ENCODE measurements around the gene TMEM176B. TPM values are rescaled to one million over a fixed set of nuclear protein-coding genes. Genes with fewer than 3 reads are reported as not detected.
A peak's percentile ranks its signal among the peaks of the same experiment; 100 is the strongest.

TMEM176B gene
- total RNA-seq, 4 donors from 2014 or later, result 2.5 to 14.5 (median 4.9) TPM

DNA sequence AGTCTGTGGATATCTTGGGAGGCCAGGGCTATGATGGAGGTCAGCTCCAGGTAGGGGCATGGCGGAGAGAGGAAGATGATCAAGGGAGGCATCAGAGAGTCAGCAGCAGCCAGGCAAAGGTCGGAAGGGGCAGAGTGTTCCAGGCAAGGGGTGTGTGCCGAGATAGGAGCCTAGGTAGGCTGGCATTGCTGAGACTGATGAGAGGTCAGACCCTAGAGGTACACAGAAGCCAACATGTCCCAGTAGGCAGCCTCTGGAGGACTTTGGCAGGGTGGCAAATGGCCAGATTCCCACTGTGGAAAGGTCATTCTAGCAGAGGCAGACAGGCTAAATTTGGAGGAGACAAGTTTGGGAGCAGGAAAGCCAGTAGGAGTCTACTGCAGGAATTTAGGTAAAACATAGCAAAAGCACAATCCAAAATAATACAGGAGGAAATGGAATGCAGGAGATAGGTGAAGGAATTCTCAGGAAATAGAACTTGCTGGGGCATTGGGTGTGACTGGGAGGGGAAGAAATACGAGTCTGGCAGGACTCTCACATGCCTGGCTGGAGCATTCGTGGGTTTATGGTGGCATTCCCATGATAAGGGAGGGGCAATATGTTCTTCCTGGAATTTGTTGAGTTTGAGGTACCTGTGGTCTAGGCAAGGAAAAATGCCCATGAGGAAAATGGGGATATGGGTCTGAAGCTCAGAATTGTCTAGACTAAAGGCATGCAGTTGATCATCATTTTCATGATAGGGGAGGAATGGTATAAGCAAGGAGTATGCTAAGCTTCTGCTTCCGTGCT is 26.1 kb upstream of the TMEM176B start:
- no peaks in the 10 kb centered on the region for H3K27me3 ChIP-seq
- no peak overlapping the region for H3K4me3 ChIP-seq
- no peaks in the 10 kb centered on the region for H3K36me3 ChIP-seq
- TF ChIP-seq POLR2AphosphoS5 (IDR thresholded peaks at IDR 0.05) (no peak), CTCF (IDR thresholded peaks at IDR 0.05) (no peak), POLR2A (IDR thresholded peaks at IDR 0.05) (no peak), EP300 (IDR thresholded peaks at IDR 0.05) (no peak)
- peak in 1 of 2 donors; percentile 40 for DNase-seq (ENCODE audit: low spot score in 2 of 2)
- 68% methylated on average over 6 of the region's 6 CpGs for WGBS
- no peak overlapping the region for H3K27ac ChIP-seq
- H3K4me1 ChIP-seq, result peaks cover 3% of the 10 kb centered on the region
- H3K9me3 ChIP-seq, result no peaks in the 10 kb centered on the region

- Histone ChIP-seq H3K9me3 (no peaks in the 10 kb centered on the region), H3K27me3 (no peaks in the 10 kb centered on the region), H3K27ac (no peak overlapping the region), H3K4me3 (no peak overlapping the region), H3K36me3 (no peaks in the 10 kb centered on the region), H3K4me1 (peaks cover 3% of the 10 kb centered on the region)
- WGBS, result 90% methylated on average over 17 of the region's 20 CpGs
- DNase-seq (ENCODE audit: low spot score in 2 of 2), result no peak
- TF ChIP-seq POLR2AphosphoS5 (IDR thresholded peaks at IDR 0.05) (no peak), EP300 (IDR thresholded peaks at IDR 0.05) (no peak), CTCF (IDR thresholded peaks at IDR 0.05) (no peak), POLR2A (IDR thresholded peaks at IDR 0.05) (no peak)
Observed at GRCh38 chr7:150824379-150825177, 24.4 kb upstream of the TMEM176B start.

- Histone ChIP-seq H3K27me3 (no peaks in the 10 kb centered on the region), H3K27ac (no peak overlapping the region), H3K4me1 (peaks cover 3% of the 10 kb centered on the region), H3K36me3 (no peaks in the 10 kb centered on the region), H3K9me3 (no peaks in the 10 kb centered on the region), H3K4me3 (no peak overlapping the region)
- 88% methylated on average over 10 of the region's 10 CpGs for WGBS
- TF ChIP-seq EP300 (IDR thresholded peaks at IDR 0.05) (no peak), POLR2A (IDR thresholded peaks at IDR 0.05) (no peak), POLR2AphosphoS5 (IDR thresholded peaks at IDR 0.05) (no peak), CTCF (IDR thresholded peaks at IDR 0.05) (no peak)
- DNase-seq (ENCODE audit: low spot score in 2 of 2), result no peak
Observed at GRCh38 chr7:150823484-150824126, 23.4 kb upstream of the TMEM176B start.

DNA sequence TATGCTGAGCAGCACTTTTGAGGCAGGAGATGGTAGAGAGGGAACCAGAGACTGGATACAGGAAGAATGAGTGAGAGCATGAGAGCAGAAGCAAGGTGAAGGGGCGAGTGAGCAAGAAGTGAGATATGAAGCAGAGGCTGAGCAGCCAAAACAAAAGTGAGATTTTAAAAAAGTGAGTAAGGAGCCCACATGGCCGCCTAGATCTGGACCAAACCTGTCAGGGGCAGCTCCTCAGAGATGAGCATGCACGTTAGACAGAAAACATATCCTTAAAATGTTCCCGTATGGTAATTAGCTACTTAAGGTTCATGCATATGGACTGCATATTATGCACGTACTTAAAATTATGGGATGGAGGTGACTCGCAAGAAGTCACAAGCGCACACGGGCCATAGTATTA is 22.9 kb upstream of the TMEM176B start:
- H3K4me3 ChIP-seq, result no peak overlapping the region
- TF ChIP-seq EP300 (IDR thresholded peaks at IDR 0.05) (no peak), CTCF (IDR thresholded peaks at IDR 0.05) (no peak), POLR2AphosphoS5 (IDR thresholded peaks at IDR 0.05) (no peak), POLR2A (IDR thresholded peaks at IDR 0.05) (no peak)
- no peaks in the 10 kb centered on the region for H3K27me3 ChIP-seq
- H3K27ac ChIP-seq, result no peak overlapping the region
- H3K4me1 ChIP-seq, result peaks cover 3% of the 10 kb centered on the region
- DNase-seq (ENCODE audit: low spot score in 2 of 2), result no peak
- H3K36me3 ChIP-seq, result no peaks in the 10 kb centered on the region
- 82% methylated on average over 8 of the region's 8 CpGs for WGBS
- no peaks in the 10 kb centered on the region for H3K9me3 ChIP-seq

All from suprapubic skin (tissue), 4 donors.